ENCODE measurements around the gene ZNF385C.
"Not testable (repeated sequence)": the region's sequence is repeated elsewhere in the genome, so short reads cannot be mapped to it uniquely, and the experiment has no call there.

Gene ZNF385C

GRCh38 chr17:42097691-42098631 is at the start of gene ZNF385C:
Gene ZNF385C (minus strand): TSS chr17:42098473. CDS start chr17:42063056, 35,417 bp downstream.
- Histone ChIP-seq H3K36me3 (replicated peaks; ENCODE audit: insufficient read depth, low read length) (no peaks in the 10 kb centered on the region), H3K79me2 (ENCODE audit: low read length) (no peaks in the 10 kb centered on the region), H3K27me3 (replicated peaks; ENCODE audit: insufficient read depth, low read length) (peaks cover 13% of the 10 kb centered on the region), H4K20me1 (ENCODE audit: insufficient read depth, low read length) (no peaks in the 10 kb centered on the region), H3K4me3 (ENCODE audit: low read length) (peak within 1 kb of the TSS; percentile 23; the same call in 1 of the 2 replicates), H3K9me2 (replicated peaks; ENCODE audit: insufficient read depth, low read length) (no peaks in the 10 kb centered on the region), H2AFZ (ENCODE audit: low read length) (peak within 1 kb of the TSS; percentile 40), H3K9me3 (replicated peaks; ENCODE audit: insufficient read depth, low read length) (no peaks in the 10 kb centered on the region), H3K9ac (ENCODE audit: low read length) (no peak within 1 kb of the TSS), H3K4me1 (ENCODE audit: low read length) (no peaks in the 10 kb centered on the region; the same call in 1 of the 2 replicates), H3F3A (ENCODE audit: insufficient read depth, low read length) (no peaks in the 10 kb centered on the region), H3K27ac (ENCODE audit: low read length) (no peak within 1 kb of the TSS), H3K4me2 (ENCODE audit: low read depth, low read length) (peak within 1 kb of the TSS; percentile 65; the same call in 1 of the 2 replicates)
- TF ChIP-seq EZH2 (optimal IDR thresholded peaks at IDR 0.05; ENCODE audit: low read depth, low read length): no peak
- no peak for TF ChIP-seq CTCF (IDR thresholded peaks at IDR 0.05; ENCODE audit: low read length)
- no peak for TF ChIP-seq EZH2phosphoT487 (IDR thresholded peaks at IDR 0.05; ENCODE audit: low read length)
- DNase-seq: no peak

GRCh38 chr17:42146911-42147607 is 48.8 kb upstream of the ZNF385C start:
- no peak overlapping the region for H3K9ac ChIP-seq (ENCODE audit: low read length)
- DNase-seq: no peak
- H3K4me1 ChIP-seq (ENCODE audit: low read length): no peaks in the 10 kb centered on the region
- TF ChIP-seq EZH2 (optimal IDR thresholded peaks at IDR 0.05; ENCODE audit: low read depth, low read length) (no peak), EZH2phosphoT487 (IDR thresholded peaks at IDR 0.05; ENCODE audit: low read length) (no peak), CTCF (IDR thresholded peaks at IDR 0.05; ENCODE audit: low read length) (no peak)
- no peak overlapping the region for H2AFZ ChIP-seq (ENCODE audit: low read length)
- peaks cover 86% of the 10 kb centered on the region for H3K79me2 ChIP-seq (ENCODE audit: low read length)
- H3F3A ChIP-seq (ENCODE audit: insufficient read depth, low read length): no peaks in the 10 kb centered on the region
- H3K4me3 ChIP-seq (ENCODE audit: low read length): no peak overlapping the region
- no peaks in the 10 kb centered on the region for H4K20me1 ChIP-seq (ENCODE audit: insufficient read depth, low read length)
- H3K9me3 ChIP-seq (replicated peaks; ENCODE audit: insufficient read depth, low read length): no peaks in the 10 kb centered on the region
- H3K36me3 ChIP-seq (replicated peaks; ENCODE audit: insufficient read depth, low read length): 0 out of 2 replicates have a peak, but pooled peaks cover 3% of the 10 kb centered on the region
- H3K9me2 ChIP-seq (replicated peaks; ENCODE audit: insufficient read depth, low read length): no peaks in the 10 kb centered on the region
- no peaks in the 10 kb centered on the region for H3K27me3 ChIP-seq (replicated peaks; ENCODE audit: insufficient read depth, low read length)
- no peak overlapping the region for H3K27ac ChIP-seq (ENCODE audit: low read length)
- no peak overlapping the region for H3K4me2 ChIP-seq (ENCODE audit: low read depth, low read length)

GRCh38 chr17:42143138-42143537 is 44.9 kb upstream of the ZNF385C start:
- not testable (repeated sequence) for H2AFZ ChIP-seq (ENCODE audit: low read length); H3F3A ChIP-seq (ENCODE audit: insufficient read depth, low read length); H3K9me2 ChIP-seq (replicated peaks; ENCODE audit: insufficient read depth, low read length); H3K27ac ChIP-seq (ENCODE audit: low read length); DNase-seq; H3K9me3 ChIP-seq (replicated peaks; ENCODE audit: insufficient read depth, low read length); H3K27me3 ChIP-seq (replicated peaks; ENCODE audit: insufficient read depth, low read length); H3K4me1 ChIP-seq (ENCODE audit: low read length); H4K20me1 ChIP-seq (ENCODE audit: insufficient read depth, low read length); H3K36me3 ChIP-seq (replicated peaks; ENCODE audit: insufficient read depth, low read length); H3K4me2 ChIP-seq (ENCODE audit: low read depth, low read length); H3K9ac ChIP-seq (ENCODE audit: low read length); H3K4me3 ChIP-seq (ENCODE audit: low read length)
- H3K79me2 ChIP-seq (ENCODE audit: low read length): peaks cover 86% of the 10 kb centered on the region

All from MM.1S (cell line).